GM18858 (cell line): ENCODE data around the gene ARHGAP15.

ENCODE experiments used
- ATAC-seq: cut with Tn5 transposase; IDR thresholded peaks from one replicate; pipeline ENCODE4 v1.9.1; 2021; ENCODE audit not compliant: unreplicated experiment

The ARHGAP15 gene

GRCh38 chr2:143165291-143165690 is 36.1 kb downstream of the ARHGAP15 start:
- ATAC-seq = no peak

GRCh38 chr2:143169105-143169504 is 39.9 kb downstream of the ARHGAP15 start:
- ATAC-seq = no peak

GRCh38 chr2:143171817-143172216 is 42.6 kb downstream of the ARHGAP15 start:
- ATAC-seq = no peak

GRCh38 chr2:143175438-143175837 is 46.2 kb downstream of the ARHGAP15 start:
- no peak for ATAC-seq

- ATAC-seq = no peak
These were observed 47.4 kb downstream of the ARHGAP15 start for GRCh38 chr2:143176606-143177005.

GRCh38 chr2:143177096-143177786 is 48.0 kb downstream of the ARHGAP15 start:
- peak; percentile 98 for ATAC-seq

- no peak for ATAC-seq
These were observed 52.3 kb downstream of the ARHGAP15 start for GRCh38 chr2:143181494-143181893.

GRCh38 chr2:143182649-143183048 is 53.4 kb downstream of the ARHGAP15 start:
- ATAC-seq = no peak

- peak; percentile 89 for ATAC-seq
These were observed 54.7 kb downstream of the ARHGAP15 start for GRCh38 chr2:143183804-143184463.

GRCh38 chr2:143186876-143187275 is 57.7 kb downstream of the ARHGAP15 start:
- ATAC-seq = no peak

- ATAC-seq = no peak
These were observed 61.2 kb downstream of the ARHGAP15 start for GRCh38 chr2:143190431-143190830.

GRCh38 chr2:143192106-143192505 is 62.9 kb downstream of the ARHGAP15 start:
- no peak for ATAC-seq

- ATAC-seq = no peak
These were observed 63.5 kb downstream of the ARHGAP15 start for GRCh38 chr2:143192716-143193115.

GRCh38 chr2:143193121-143193520 is 63.9 kb downstream of the ARHGAP15 start:
- no peak for ATAC-seq

- no peak for ATAC-seq
These were observed 66.3 kb downstream of the ARHGAP15 start for GRCh38 chr2:143195511-143195910.

- ATAC-seq = no peak
These were observed 74.8 kb downstream of the ARHGAP15 start for GRCh38 chr2:143204062-143204461.

- no peak for ATAC-seq
These were observed 76.0 kb downstream of the ARHGAP15 start for GRCh38 chr2:143205106-143205764.

GRCh38 chr2:143209570-143210445 is 80.6 kb downstream of the ARHGAP15 start:
- ATAC-seq = no peak

- ATAC-seq = no peak
These were observed 81.2 kb downstream of the ARHGAP15 start for GRCh38 chr2:143210446-143210819.

- no peak for ATAC-seq
These were observed 88.4 kb downstream of the ARHGAP15 start for GRCh38 chr2:143217512-143218115.

- ATAC-seq = no peak
These were observed 89.4 kb downstream of the ARHGAP15 start for GRCh38 chr2:143218621-143219020.
